Heart right ventricle (tissue), 16 donors: Measurements from ENCODE around the gene CHRDL1. TPM values are rescaled to one million over a fixed set of nuclear protein-coding genes. Genes with fewer than 3 reads are reported as not detected.
"Not testable (repeated sequence)": the region's sequence is repeated elsewhere in the genome, so short reads cannot be mapped to it uniquely, and the experiment has no call there.

Source experiments
- ATAC-seq, 8 donors: fragments of 200-7000 bp; cut with Tn5 transposase; one replicate each; pipeline ENCODE4 v1.9.1; 2020; ENCODE audit warnings: mild to moderate bottlenecking in 8 of 8, moderate library complexity in 8 of 8, moderate number of reproducible peaks in 1 of 8
- DNase-seq, 2 donors: peaks; one replicate each; pipeline ENCODE4 v3.0.0-alpha.2; 2020
- H3K27ac ChIP-seq, 10 donors: fragments of 200-600 bp; sonication (generic) in 2 of 10; one replicate each; pipeline versions ENCODE4 v1.5.0 to v1.8.0; 2020 to 2022; ENCODE audit warnings: mild to moderate bottlenecking in 3 of 10
- H3K27me3 ChIP-seq, 7 donors: fragments of 200-600 bp; one replicate each; pipeline ENCODE4 v1.8.0; 2021 to 2022; ENCODE audit warnings: mild to moderate bottlenecking in 2 of 7
- H3K36me3 ChIP-seq, 9 donors: fragments of 200-600 bp; sonication (generic) in 1 of 9; one replicate each; pipeline versions ENCODE4 v1.5.0 to v1.8.0; 2020 to 2022; ENCODE audit warnings: mild to moderate bottlenecking in 2 of 9
- H3K4me1 ChIP-seq, 9 donors: fragments of 200-600 bp; sonication (generic) in 1 of 9; one replicate each; pipeline versions ENCODE4 v1.5.0 to v1.8.0; 2020 to 2022; ENCODE audit warnings: mild to moderate bottlenecking in 4 of 9
- H3K4me3 ChIP-seq, 10 donors: fragments of 200-600 bp; sonication (generic) in 2 of 10; one replicate each; pipeline versions ENCODE4 v1.5.0 to v1.8.0; 2020 to 2022; ENCODE audit warnings: mild to moderate bottlenecking in 7 of 10, moderate library complexity in 2 of 10
- H3K9me3 ChIP-seq, 11 donors: fragments of 200-600 bp in 10 of 11; sonication (generic) in 2 of 11; one replicate each; pipeline versions ENCODE4 v1.5.0 to v1.8.0; 2013 to 2022; ENCODE audit warnings: mild to moderate bottlenecking in 2 of 11, control low read depth in 1 of 11, moderate library complexity in 1 of 11
- CTCF ChIP-seq, 9 donors: fragments of 200-600 bp; sonication (generic) in 2 of 9; IDR thresholded peaks; one replicate each; pipeline versions ENCODE4 v1.5.0 to v1.8.0; 2021 to 2022; ENCODE audit warnings: antibody characterized with exemption in 9 of 9, mild to moderate bottlenecking in 5 of 9, moderate library complexity in 1 of 9
- WGBS, 2 donors: extraction: QIAGEN DNeasy Blood & Tissue Kit; methylation state at CpG; one replicate each; pipeline ENCODE4 v1.1.7; 2013; ENCODE audit warnings: inconsistent platforms in 1 of 2; 5-methylcytosine and 5-hydroxymethylcytosine counted together
- intact Hi-C, 10 donors: fragments of 100-400 bp; cut with DNase I; formaldehyde crosslinking; loops; one replicate each; pipeline versions ENCODE4 v1.11.1 to v1.14.2; 2022
- polyA plus RNA-seq, 2 donors: library from polyadenylated mRNA; stranded (reverse); fragments of 200-250 nt; gene quantifications; one replicate each; pipeline ENCODE4 v1.2.3, GENCODE V29; 2013
- total RNA-seq, 10 donors: library from RNA; stranded (reverse); fragmentation: NEBNext Ultra II Directional in 3 of 10; extraction: Animal tissue kit (Norgen Biotek cat#: 25700) in 3 of 10; gene quantifications; one replicate each; pipeline versions ENCODE4 v1.2.1 to v1.2.4, GENCODE V29; 2021 to 2023
- donor health status: Arrhythmogenic right ventricular cardiomyopathy.
- donor health status: ischemic (EF 13 %, LVEDD 7.1; RV severe dilation, severe dysfunction).
- donor health status: healthy with polysubstance abuse.
- donor health status: DM: no; HTN: yes; CAD: no.
- donor health status: DM: no; HTN: no; CAD: no.
- donor health status: ischemic (EF 25% LVEDD 6.9; RV normal size, moderate dysfunction).
- donor health status: ischemic (EF 25% LVEDD 5.7; RV mildly dilated, moderate dysfunction).
- donor health status: healthy.
- donor health status: DM: yes; HTN: yes; CAD: no.
- donor health status: Ischemic cardiomyopathy.
- donor health status: ischemic (EF 35%, LVEDD 5.7; RV mildly dilated, moderate dysfunction).
- donor health status: nonischemic (EF 11% LVEDD 7.7; RV severe dilation, severe dysfunction).
- donor health status: DM: yes; HTN: yes; CAD: no.
- donor health status: PGD.
- donor health status: ischemic (EF 29% LVEDD 5.4; RV normal size, mild dysfunction).
- donor health status: nonischemic (EF 23%, LVEDD 6.1; RV moderate dilation, normal function).

CHRDL1 gene
- total and polyA plus RNA-seq, 12 donors: 0.71 to 9.0 (median 2.6) TPM

GRCh38 chrX:110825972-110826371, 30.4 kb upstream of the CHRDL1 start:
- no peaks in the 10 kb centered on the region for H3K4me1 ChIP-seq
- 71 to 87% methylated on average over 2 of the region's 2 CpGs for WGBS, 2 donors
- peaks cover 0 to 25% (median 0%) of the 10 kb centered on the region in 7 donors for H3K27me3 ChIP-seq
- DNase-seq: no peak
- intact Hi-C loops: no loop called here
- H3K36me3 ChIP-seq: no peaks in the 10 kb centered on the region
- no peak overlapping the region for H3K27ac ChIP-seq
- H3K4me3 ChIP-seq: no peak overlapping the region
- no peak for ATAC-seq
- TF ChIP-seq CTCF (IDR thresholded peaks at IDR 0.05): no peak
- peaks cover 0 to 3% (median 0%) of the 10 kb centered on the region in 11 donors for H3K9me3 ChIP-seq

GRCh38 chrX:110816543-110816942, 20.9 kb upstream of the CHRDL1 start:
- ATAC-seq, intact Hi-C loops, H3K4me3 ChIP-seq, DNase-seq, H3K36me3 ChIP-seq, H3K9me3 ChIP-seq, H3K27ac ChIP-seq, H3K4me1 ChIP-seq: not testable (repeated sequence)
- H3K27me3 ChIP-seq: peaks cover 0 to 23% (median 0%) of the 10 kb centered on the region in 7 donors
- WGBS, 2 donors: 67 to 92% methylated on average over 1 of the region's 1 CpG

- no peak for DNase-seq
- H3K4me3 ChIP-seq: no peak overlapping the region
Observed at GRCh38 chrX:110806145-110806544, 10.5 kb upstream of the CHRDL1 start.

GRCh38 chrX:110805303-110805702, 9.7 kb upstream of the CHRDL1 start:
- no peak for TF ChIP-seq CTCF (IDR thresholded peaks at IDR 0.05)
- intact Hi-C loops: no loop called here

More at GRCh38 chrX:110806145-110806544, 10.5 kb upstream of the CHRDL1 start:
- no peak for ATAC-seq
- Histone ChIP-seq H3K27ac (no peak overlapping the region), H3K27me3 (peaks cover 0 to 35% (median 0%) of the 10 kb centered on the region in 7 donors), H3K4me1 (no peaks in the 10 kb centered on the region), H3K9me3 (no peaks in the 10 kb centered on the region), H3K36me3 (no peaks in the 10 kb centered on the region)
- TF ChIP-seq CTCF (IDR thresholded peaks at IDR 0.05): no peak
- 70% methylated on average over 4 of the region's 4 CpGs for WGBS, 2 donors
- intact Hi-C loops: no loop called here

GRCh38 chrX:110804446-110804845, 8.8 kb upstream of the CHRDL1 start:
- H3K9me3 ChIP-seq: no peaks in the 10 kb centered on the region
- intact Hi-C loops: no loop called here
- no peak overlapping the region for H3K27ac ChIP-seq
- 68 to 83% methylated on average over 4 of the region's 4 CpGs for WGBS, 2 donors
- ATAC-seq: no peak
- peaks cover 0 to 38% (median 0%) of the 10 kb centered on the region in 7 donors for H3K27me3 ChIP-seq
- TF ChIP-seq CTCF (IDR thresholded peaks at IDR 0.05): no peak
- H3K4me3 ChIP-seq: no peak overlapping the region
- no peaks in the 10 kb centered on the region for H3K36me3 ChIP-seq
- no peaks in the 10 kb centered on the region for H3K4me1 ChIP-seq
- DNase-seq: no peak

More at GRCh38 chrX:110805303-110805702, 9.7 kb upstream of the CHRDL1 start:
- no peaks in the 10 kb centered on the region for H3K36me3 ChIP-seq
- 75 to 78% methylated on average over 1 of the region's 1 CpG for WGBS, 2 donors
- no peaks in the 10 kb centered on the region for H3K4me1 ChIP-seq
- no peaks in the 10 kb centered on the region for H3K9me3 ChIP-seq
- DNase-seq: no peak
- no peak for ATAC-seq
- no peak overlapping the region for H3K27ac ChIP-seq
- peaks cover 0 to 39% (median 0%) of the 10 kb centered on the region in 7 donors for H3K27me3 ChIP-seq
- H3K4me3 ChIP-seq: no peak overlapping the region
